ENCODE data around the gene GMCL1. TPM values are rescaled to one million over a fixed set of nuclear protein-coding genes. Genes with fewer than 3 reads are reported as not detected.

The GMCL1 gene
- total and polyA plus RNA-seq, 2 of the 13 experiments (the other 11 are each of a cell fraction or from before 2014, with no cell fraction given) = 18.7 to 24.0 TPM

GRCh38 chr2:69911985-69912563 is 82.6 kb downstream of the GMCL1 start (continued):
- TF ChIP-seq ZNF337 (CRISPR knock-in tag; IDR thresholded peaks at IDR 0.05; ENCODE audit: borderline replicate concordance, low read depth) (no peak), TP53 (CRISPR knock-in tag; conservative IDR thresholded peaks at IDR 0.05) (no peak), ZNF800 (CRISPR knock-in tag; IDR thresholded peaks at IDR 0.05) (0 out of 2 replicates have a peak, but pooled peaks have one; percentile 20), BCL6 (CRISPR knock-in tag; IDR thresholded peaks at IDR 0.05) (peak; percentile 56; the same call in 1 of the 2 replicates)
- TF ChIP-seq, protein P1, sequence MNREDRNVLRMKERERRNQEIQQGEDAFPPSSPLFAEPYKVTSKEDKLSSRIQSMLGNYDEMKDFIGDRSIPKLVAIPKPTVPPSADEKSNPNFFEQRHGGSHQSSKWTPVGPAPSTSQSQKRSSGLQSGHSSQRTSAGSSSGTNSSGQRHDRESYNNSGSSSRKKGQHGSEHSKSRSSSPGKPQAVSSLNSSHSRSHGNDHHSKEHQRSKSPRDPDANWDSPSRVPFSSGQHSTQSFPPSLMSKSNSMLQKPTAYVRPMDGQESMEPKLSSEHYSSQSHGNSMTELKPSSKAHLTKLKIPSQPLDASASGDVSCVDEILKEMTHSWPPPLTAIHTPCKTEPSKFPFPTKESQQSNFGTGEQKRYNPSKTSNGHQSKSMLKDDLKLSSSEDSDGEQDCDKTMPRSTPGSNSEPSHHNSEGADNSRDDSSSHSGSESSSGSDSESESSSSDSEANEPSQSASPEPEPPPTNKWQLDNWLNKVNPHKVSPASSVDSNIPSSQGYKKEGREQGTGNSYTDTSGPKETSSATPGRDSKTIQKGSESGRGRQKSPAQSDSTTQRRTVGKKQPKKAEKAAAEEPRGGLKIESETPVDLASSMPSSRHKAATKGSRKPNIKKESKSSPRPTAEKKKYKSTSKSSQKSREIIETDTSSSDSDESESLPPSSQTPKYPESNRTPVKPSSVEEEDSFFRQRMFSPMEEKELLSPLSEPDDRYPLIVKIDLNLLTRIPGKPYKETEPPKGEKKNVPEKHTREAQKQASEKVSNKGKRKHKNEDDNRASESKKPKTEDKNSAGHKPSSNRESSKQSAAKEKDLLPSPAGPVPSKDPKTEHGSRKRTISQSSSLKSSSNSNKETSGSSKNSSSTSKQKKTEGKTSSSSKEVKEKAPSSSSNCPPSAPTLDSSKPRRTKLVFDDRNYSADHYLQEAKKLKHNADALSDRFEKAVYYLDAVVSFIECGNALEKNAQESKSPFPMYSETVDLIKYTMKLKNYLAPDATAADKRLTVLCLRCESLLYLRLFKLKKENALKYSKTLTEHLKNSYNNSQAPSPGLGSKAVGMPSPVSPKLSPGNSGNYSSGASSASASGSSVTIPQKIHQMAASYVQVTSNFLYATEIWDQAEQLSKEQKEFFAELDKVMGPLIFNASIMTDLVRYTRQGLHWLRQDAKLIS (CRISPR knock-in tag; IDR thresholded peaks at IDR 0.05) = no peak
- TF ChIP-seq, protein P2, sequence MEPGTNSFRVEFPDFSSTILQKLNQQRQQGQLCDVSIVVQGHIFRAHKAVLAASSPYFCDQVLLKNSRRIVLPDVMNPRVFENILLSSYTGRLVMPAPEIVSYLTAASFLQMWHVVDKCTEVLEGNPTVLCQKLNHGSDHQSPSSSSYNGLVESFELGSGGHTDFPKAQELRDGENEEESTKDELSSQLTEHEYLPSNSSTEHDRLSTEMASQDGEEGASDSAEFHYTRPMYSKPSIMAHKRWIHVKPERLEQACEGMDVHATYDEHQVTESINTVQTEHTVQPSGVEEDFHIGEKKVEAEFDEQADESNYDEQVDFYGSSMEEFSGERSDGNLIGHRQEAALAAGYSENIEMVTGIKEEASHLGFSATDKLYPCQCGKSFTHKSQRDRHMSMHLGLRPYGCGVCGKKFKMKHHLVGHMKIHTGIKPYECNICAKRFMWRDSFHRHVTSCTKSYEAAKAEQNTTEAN (CRISPR knock-in tag; conservative IDR thresholded peaks at IDR 0.05) = 0 out of 2 replicates have a peak, but pooled peaks have one; percentile 18
